ENCODE results near the gene SIAH2.
A peak's percentile ranks its signal among the peaks of the same experiment; 100 is the strongest.

The SIAH2 gene

DNA sequence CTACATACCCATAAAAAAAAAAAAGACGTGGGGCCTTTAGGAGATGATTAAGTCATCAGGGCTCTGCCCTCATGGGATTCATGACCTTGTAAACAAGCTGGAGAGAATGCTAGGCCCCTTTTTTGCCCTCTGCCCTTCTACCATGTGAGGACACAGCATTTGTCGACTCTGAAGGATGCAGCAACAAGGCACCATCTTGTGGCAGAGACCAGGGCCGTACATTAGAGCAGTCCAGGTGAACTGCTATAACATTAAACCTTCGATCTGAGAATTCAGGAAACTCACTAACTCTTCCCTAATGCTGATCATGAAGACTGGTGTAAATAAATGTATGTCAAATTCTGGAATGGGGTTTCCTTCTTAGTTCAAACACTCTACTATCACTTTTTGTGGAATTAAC lies 30.7 kb upstream of the SIAH2 start:
- Histone ChIP-seq H3K79me2 (ENCODE audit: control insufficient read depth, insufficient read depth, low read length, unreplicated experiment) (no peaks in the 10 kb centered on the region), H3K4me1 (ENCODE audit: control insufficient read depth, insufficient read depth, low read length, unreplicated experiment) (no peaks in the 10 kb centered on the region), H3K36me3 (ENCODE audit: insufficient read depth, low read length) (no peaks in the 10 kb centered on the region), H3K27me3 (ENCODE audit: insufficient read depth, low read length) (peaks cover 19% of the 10 kb centered on the region), H3K4me3 (ENCODE audit: low read depth, low read length) (no peak overlapping the region), H2AFZ (ENCODE audit: low read length, unreplicated experiment) (no peak overlapping the region), H3K27ac (ENCODE audit: low read depth, low read length) (no peak overlapping the region)

- Histone ChIP-seq H3K27ac (ENCODE audit: low read depth, low read length) (no peak overlapping the region), H3K36me3 (ENCODE audit: insufficient read depth, low read length) (no peaks in the 10 kb centered on the region), H3K4me3 (ENCODE audit: low read depth, low read length) (no peak overlapping the region), H3K79me2 (ENCODE audit: control insufficient read depth, insufficient read depth, low read length, unreplicated experiment) (no peaks in the 10 kb centered on the region), H3K4me1 (ENCODE audit: control insufficient read depth, insufficient read depth, low read length, unreplicated experiment) (peaks cover 9% of the 10 kb centered on the region), H2AFZ (ENCODE audit: low read length, unreplicated experiment) (no peak overlapping the region), H3K27me3 (ENCODE audit: insufficient read depth, low read length) (no peaks in the 10 kb centered on the region)
These were observed 27.7 kb upstream of the SIAH2 start for GRCh38 chr3:150790629-150791028.

DNA sequence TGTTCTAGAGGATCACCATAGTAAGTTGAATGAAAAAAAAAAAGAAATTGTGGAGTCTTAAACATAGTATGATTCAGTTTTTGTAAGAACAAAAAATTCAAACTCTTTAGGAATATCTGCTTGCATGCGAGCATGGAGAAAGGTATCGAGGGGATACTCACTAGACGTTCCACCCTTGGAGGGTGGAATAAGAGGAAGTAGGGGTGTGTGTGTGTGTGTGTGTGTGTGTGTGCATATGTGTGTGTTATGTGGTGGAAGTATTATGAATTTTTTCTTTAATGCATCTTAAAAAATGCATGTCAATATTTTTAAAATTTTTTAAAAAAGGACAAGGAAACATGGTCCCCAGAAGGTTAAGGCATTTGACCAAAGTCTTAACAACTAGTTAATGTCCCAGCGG lies 26.5 kb upstream of the SIAH2 start:
- no peaks in the 10 kb centered on the region for H3K79me2 ChIP-seq (ENCODE audit: control insufficient read depth, insufficient read depth, low read length, unreplicated experiment)
- H3K27ac ChIP-seq (ENCODE audit: low read depth, low read length) = no peak overlapping the region
- no peaks in the 10 kb centered on the region for H3K36me3 ChIP-seq (ENCODE audit: insufficient read depth, low read length)
- peaks cover 18% of the 10 kb centered on the region for H3K4me1 ChIP-seq (ENCODE audit: control insufficient read depth, insufficient read depth, low read length, unreplicated experiment)
- no peaks in the 10 kb centered on the region for H3K27me3 ChIP-seq (ENCODE audit: insufficient read depth, low read length)
- H2AFZ ChIP-seq (ENCODE audit: low read length, unreplicated experiment) = no peak overlapping the region
- no peak overlapping the region for H3K4me3 ChIP-seq (ENCODE audit: low read depth, low read length)

DNA sequence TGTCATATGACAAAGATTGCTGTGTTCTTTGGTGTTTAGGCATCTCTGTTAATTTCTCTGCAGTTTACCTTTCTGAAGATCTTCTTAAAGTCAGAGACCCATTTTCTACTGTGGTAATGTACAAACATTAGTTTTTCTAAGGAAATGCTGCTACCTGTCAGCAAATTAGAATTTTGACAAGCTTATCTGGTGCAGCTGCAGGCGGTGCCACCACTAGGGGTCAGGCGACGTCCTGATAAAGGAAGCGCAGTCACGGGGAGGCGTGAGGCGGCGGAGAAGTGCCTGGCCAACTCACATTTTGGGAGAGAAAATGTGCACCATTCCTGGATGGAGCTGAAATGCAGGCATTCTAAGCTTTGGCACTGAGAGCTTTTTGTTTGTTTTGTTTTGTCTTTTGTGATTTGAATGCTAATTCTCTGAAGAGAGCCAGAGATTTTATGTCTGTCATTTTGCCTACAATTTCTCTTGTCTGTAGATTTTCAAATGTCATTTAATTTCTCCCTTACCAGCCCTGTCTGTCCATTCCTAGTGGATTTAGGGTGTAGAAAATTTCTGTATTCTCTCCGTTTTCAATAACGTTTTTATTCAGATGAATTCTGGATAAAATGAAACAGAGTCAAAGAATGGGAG lies 24.9 kb upstream of the SIAH2 start:
- Histone ChIP-seq H3K36me3 (ENCODE audit: insufficient read depth, low read length) (no peaks in the 10 kb centered on the region), H3K4me3 (ENCODE audit: low read depth, low read length) (no peak overlapping the region), H3K27me3 (ENCODE audit: insufficient read depth, low read length) (no peaks in the 10 kb centered on the region), H2AFZ (ENCODE audit: low read length, unreplicated experiment) (peak overlapping the region; percentile 58), H3K4me1 (ENCODE audit: control insufficient read depth, insufficient read depth, low read length, unreplicated experiment) (peaks cover 19% of the 10 kb centered on the region), H3K79me2 (ENCODE audit: control insufficient read depth, insufficient read depth, low read length, unreplicated experiment) (no peaks in the 10 kb centered on the region), H3K27ac (ENCODE audit: low read depth, low read length) (no peak overlapping the region)

DNA sequence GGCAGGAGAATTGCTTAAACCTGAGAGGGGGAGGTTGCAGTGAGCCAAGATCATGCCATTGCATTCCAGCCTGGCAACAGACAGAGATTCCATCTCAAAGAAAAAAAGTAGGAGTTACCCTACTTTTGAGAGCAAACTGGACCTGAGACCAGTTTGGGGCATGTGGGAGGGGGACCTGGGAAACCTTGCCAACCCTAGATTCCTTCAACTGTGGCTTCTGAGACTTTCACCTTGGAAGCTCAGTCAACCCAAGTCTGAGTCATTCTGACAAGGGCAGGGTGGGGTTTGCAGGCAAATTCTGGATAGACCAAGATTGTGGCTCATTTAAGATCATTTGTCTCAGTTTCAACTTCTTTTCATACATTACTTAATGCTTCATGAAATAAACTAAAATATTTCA lies 23.8 kb upstream of the SIAH2 start:
- no peak overlapping the region for H3K27ac ChIP-seq (ENCODE audit: low read depth, low read length)
- H3K4me3 ChIP-seq (ENCODE audit: low read depth, low read length) = no peak overlapping the region

DNA sequence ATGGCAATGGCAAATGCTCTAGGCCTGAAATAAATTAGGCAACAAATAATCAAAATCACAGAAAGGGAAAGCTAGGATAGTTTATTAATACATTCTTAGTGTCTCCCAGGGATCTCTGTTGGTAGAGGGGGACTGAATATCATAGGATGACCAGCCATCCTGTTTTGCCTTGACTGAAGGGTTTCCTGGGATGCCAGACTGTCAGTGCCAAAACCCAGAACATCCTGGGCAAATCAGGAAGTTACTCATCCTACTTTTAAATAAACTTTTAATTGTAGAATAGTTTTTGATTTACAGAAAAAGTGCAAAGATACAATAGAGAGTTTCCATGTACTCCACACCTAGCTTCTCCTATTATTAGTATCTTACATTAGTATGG lies 21.8 kb upstream of the SIAH2 start:
- peaks cover 19% of the 10 kb centered on the region for H3K4me1 ChIP-seq (ENCODE audit: control insufficient read depth, insufficient read depth, low read length, unreplicated experiment)
- H3K79me2 ChIP-seq (ENCODE audit: control insufficient read depth, insufficient read depth, low read length, unreplicated experiment) = no peaks in the 10 kb centered on the region
- H3K27me3 ChIP-seq (ENCODE audit: insufficient read depth, low read length) = no peaks in the 10 kb centered on the region
- no peak overlapping the region for H2AFZ ChIP-seq (ENCODE audit: low read length, unreplicated experiment)
- no peaks in the 10 kb centered on the region for H3K36me3 ChIP-seq (ENCODE audit: insufficient read depth, low read length)
- no peak overlapping the region for H3K4me3 ChIP-seq (ENCODE audit: low read depth, low read length)
- peak overlapping the region; percentile 30; the same call in 1 of the 2 replicates for H3K27ac ChIP-seq (ENCODE audit: low read depth, low read length)

More for the DNA sequence above, 23.8 kb upstream of the SIAH2 start:
- Histone ChIP-seq H2AFZ (ENCODE audit: low read length, unreplicated experiment) (no peak overlapping the region), H3K4me1 (ENCODE audit: control insufficient read depth, insufficient read depth, low read length, unreplicated experiment) (peaks cover 19% of the 10 kb centered on the region), H3K27me3 (ENCODE audit: insufficient read depth, low read length) (no peaks in the 10 kb centered on the region), H3K79me2 (ENCODE audit: control insufficient read depth, insufficient read depth, low read length, unreplicated experiment) (no peaks in the 10 kb centered on the region), H3K36me3 (ENCODE audit: insufficient read depth, low read length) (no peaks in the 10 kb centered on the region)

GRCh38 chr3:150783920-150784746 lies 21.2 kb upstream of the SIAH2 start:
- Histone ChIP-seq H3K4me1 (ENCODE audit: control insufficient read depth, insufficient read depth, low read length, unreplicated experiment) (peaks cover 19% of the 10 kb centered on the region), H3K79me2 (ENCODE audit: control insufficient read depth, insufficient read depth, low read length, unreplicated experiment) (no peaks in the 10 kb centered on the region), H3K4me3 (ENCODE audit: low read depth, low read length) (no peak overlapping the region), H3K36me3 (ENCODE audit: insufficient read depth, low read length) (no peaks in the 10 kb centered on the region), H3K27ac (ENCODE audit: low read depth, low read length) (peak overlapping the region; percentile 30; the same call in 1 of the 2 replicates), H3K27me3 (ENCODE audit: insufficient read depth, low read length) (no peaks in the 10 kb centered on the region), H2AFZ (ENCODE audit: low read length, unreplicated experiment) (no peak overlapping the region)

DNA sequence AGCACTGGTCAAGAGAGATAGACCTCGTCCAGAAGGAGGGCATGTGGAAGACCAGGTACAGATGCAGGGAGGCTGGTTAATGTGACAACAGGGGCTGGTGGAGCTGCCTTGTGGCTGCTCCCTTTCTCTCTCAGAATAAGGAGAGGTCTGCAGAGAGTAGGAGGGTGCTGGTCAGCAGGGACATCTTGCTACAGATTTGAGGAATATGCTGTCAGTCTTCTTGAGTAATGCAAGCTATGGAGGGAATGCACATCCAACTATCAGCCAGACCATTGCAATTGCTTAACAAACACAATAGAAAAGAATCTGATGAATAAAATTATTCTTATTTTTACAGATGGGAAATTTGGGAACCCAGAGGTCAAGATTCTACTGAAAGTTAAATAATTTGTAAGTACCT lies 20.3 kb upstream of the SIAH2 start:
- Histone ChIP-seq H3K4me3 (ENCODE audit: low read depth, low read length) (no peak overlapping the region), H2AFZ (ENCODE audit: low read length, unreplicated experiment) (no peak overlapping the region), H3K27ac (ENCODE audit: low read depth, low read length) (no peak overlapping the region), H3K79me2 (ENCODE audit: control insufficient read depth, insufficient read depth, low read length, unreplicated experiment) (no peaks in the 10 kb centered on the region), H3K36me3 (ENCODE audit: insufficient read depth, low read length) (no peaks in the 10 kb centered on the region), H3K4me1 (ENCODE audit: control insufficient read depth, insufficient read depth, low read length, unreplicated experiment) (peaks cover 19% of the 10 kb centered on the region), H3K27me3 (ENCODE audit: insufficient read depth, low read length) (no peaks in the 10 kb centered on the region)

- Histone ChIP-seq H2AFZ (ENCODE audit: low read length, unreplicated experiment) (no peak overlapping the region), H3K36me3 (ENCODE audit: insufficient read depth, low read length) (no peaks in the 10 kb centered on the region), H3K4me3 (ENCODE audit: low read depth, low read length) (no peak overlapping the region), H3K27ac (ENCODE audit: low read depth, low read length) (no peak overlapping the region), H3K27me3 (ENCODE audit: insufficient read depth, low read length) (no peaks in the 10 kb centered on the region), H3K79me2 (ENCODE audit: control insufficient read depth, insufficient read depth, low read length, unreplicated experiment) (no peaks in the 10 kb centered on the region), H3K4me1 (ENCODE audit: control insufficient read depth, insufficient read depth, low read length, unreplicated experiment) (peaks cover under 1% of the 10 kb centered on the region)
These were observed 16.5 kb upstream of the SIAH2 start for GRCh38 chr3:150779402-150779858.

- H3K4me1 ChIP-seq (ENCODE audit: control insufficient read depth, insufficient read depth, low read length, unreplicated experiment) = no peaks in the 10 kb centered on the region
- no peak overlapping the region for H2AFZ ChIP-seq (ENCODE audit: low read length, unreplicated experiment)
- no peaks in the 10 kb centered on the region for H3K79me2 ChIP-seq (ENCODE audit: control insufficient read depth, insufficient read depth, low read length, unreplicated experiment)
- H3K27me3 ChIP-seq (ENCODE audit: insufficient read depth, low read length) = no peaks in the 10 kb centered on the region
- H3K4me3 ChIP-seq (ENCODE audit: low read depth, low read length) = no peak overlapping the region
- no peaks in the 10 kb centered on the region for H3K36me3 ChIP-seq (ENCODE audit: insufficient read depth, low read length)
- no peak overlapping the region for H3K27ac ChIP-seq (ENCODE audit: low read depth, low read length)
These were observed 15.9 kb upstream of the SIAH2 start for GRCh38 chr3:150778793-150779401.
